ENCODE data around the gene MAOA.

MAOA gene

GRCh38 chrX:43685221-43685620, 29.1 kb downstream of the MAOA start:
- no peaks in the 10 kb centered on the region for H3K4me1 ChIP-seq (ENCODE audit: insufficient read depth, low read length)

GRCh38 chrX:43688586-43688985, 32.5 kb downstream of the MAOA start:
- no peak for ATAC-seq (ENCODE audit: insufficient read depth, low read depth)

More at GRCh38 chrX:43685221-43685620, 29.1 kb downstream of the MAOA start:
- H4K20me1 ChIP-seq (ENCODE audit: insufficient read depth, low read length), result no peaks in the 10 kb centered on the region
- H3K27ac ChIP-seq (ENCODE audit: low read length), result no peak overlapping the region
- no peak for ATAC-seq (ENCODE audit: insufficient read depth, low read depth)
- no peak overlapping the region for H2AFZ ChIP-seq (ENCODE audit: low read depth, low read length)
- H3K4me2 ChIP-seq (ENCODE audit: insufficient read depth, low read length), result no peak overlapping the region
- no peak for DNase-seq
- H3K36me3 ChIP-seq (ENCODE audit: insufficient read depth, low read length), result no peaks in the 10 kb centered on the region
- no peak overlapping the region for H3K4me3 ChIP-seq (ENCODE audit: low read depth in 1 of 2, low read length in 2 of 2)
- H3K27me3 ChIP-seq (ENCODE audit: insufficient read depth, low read length, poor library complexity), result no peaks in the 10 kb centered on the region
- no peaks in the 10 kb centered on the region for H3K79me2 ChIP-seq (ENCODE audit: insufficient read depth, low read length)
- H3K9ac ChIP-seq (ENCODE audit: low read depth, low read length), result no peak overlapping the region
- no peaks in the 10 kb centered on the region for H3K9me3 ChIP-seq (ENCODE audit: insufficient read depth, low read length, severe bottlenecking)
- TF ChIP-seq EZH2 (IDR thresholded peaks at IDR 0.05; ENCODE audit: borderline replicate concordance, low read depth, low read length, severe bottlenecking), result no peak
- TF ChIP-seq, protein P1, sequence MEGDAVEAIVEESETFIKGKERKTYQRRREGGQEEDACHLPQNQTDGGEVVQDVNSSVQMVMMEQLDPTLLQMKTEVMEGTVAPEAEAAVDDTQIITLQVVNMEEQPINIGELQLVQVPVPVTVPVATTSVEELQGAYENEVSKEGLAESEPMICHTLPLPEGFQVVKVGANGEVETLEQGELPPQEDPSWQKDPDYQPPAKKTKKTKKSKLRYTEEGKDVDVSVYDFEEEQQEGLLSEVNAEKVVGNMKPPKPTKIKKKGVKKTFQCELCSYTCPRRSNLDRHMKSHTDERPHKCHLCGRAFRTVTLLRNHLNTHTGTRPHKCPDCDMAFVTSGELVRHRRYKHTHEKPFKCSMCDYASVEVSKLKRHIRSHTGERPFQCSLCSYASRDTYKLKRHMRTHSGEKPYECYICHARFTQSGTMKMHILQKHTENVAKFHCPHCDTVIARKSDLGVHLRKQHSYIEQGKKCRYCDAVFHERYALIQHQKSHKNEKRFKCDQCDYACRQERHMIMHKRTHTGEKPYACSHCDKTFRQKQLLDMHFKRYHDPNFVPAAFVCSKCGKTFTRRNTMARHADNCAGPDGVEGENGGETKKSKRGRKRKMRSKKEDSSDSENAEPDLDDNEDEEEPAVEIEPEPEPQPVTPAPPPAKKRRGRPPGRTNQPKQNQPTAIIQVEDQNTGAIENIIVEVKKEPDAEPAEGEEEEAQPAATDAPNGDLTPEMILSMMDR (IDR thresholded peaks at IDR 0.05; ENCODE audit: borderline replicate concordance, extremely low read depth, low read length, poor library complexity, severe bottlenecking), result no peak

DNA sequence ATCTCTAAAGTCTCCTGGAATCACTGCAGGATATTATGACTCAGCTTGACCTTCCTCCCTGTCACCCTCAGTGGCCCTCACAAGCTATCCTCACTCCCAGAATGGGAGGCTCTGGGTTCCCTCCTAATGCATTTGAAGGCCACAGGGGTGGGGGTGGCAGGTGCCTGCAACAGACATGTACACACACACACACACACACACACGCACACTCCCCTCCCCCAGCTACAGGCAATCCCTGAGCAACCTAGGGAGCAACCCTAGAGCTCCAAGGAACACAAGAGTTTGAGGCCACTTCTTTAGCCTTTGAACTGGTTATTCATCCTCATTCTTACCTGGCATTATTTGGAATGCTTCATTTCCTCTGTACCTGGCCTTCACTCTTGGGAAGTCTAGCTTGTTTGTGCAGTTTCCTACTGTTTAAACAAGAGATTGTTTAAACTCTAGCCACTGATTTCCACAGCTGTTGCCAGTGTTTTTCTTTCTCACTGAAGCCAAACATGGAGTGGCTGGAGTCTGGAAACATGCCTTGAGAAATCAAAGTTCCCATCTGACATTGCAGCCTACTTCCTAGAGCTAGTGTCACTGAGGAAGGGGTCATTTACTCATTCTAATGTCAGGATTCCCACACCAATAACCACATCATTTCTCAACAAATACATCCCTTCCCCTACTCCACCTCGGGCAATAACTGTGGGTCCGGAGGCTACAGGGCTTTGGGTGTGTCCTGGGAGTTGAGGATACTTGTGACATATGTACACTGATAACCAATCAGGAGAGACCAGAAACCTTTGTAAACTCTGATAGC, 37.7 kb downstream of the MAOA start:
- no peak overlapping the region for H3K4me3 ChIP-seq (ENCODE audit: low read depth in 1 of 2, low read length in 2 of 2)
- H3K79me2 ChIP-seq (ENCODE audit: insufficient read depth, low read length), result no peaks in the 10 kb centered on the region
- H3K4me1 ChIP-seq (ENCODE audit: insufficient read depth, low read length), result no peaks in the 10 kb centered on the region
- H3K9me3 ChIP-seq (ENCODE audit: insufficient read depth, low read length, severe bottlenecking), result no peaks in the 10 kb centered on the region
- H3K27me3 ChIP-seq (ENCODE audit: insufficient read depth, low read length, poor library complexity), result no peaks in the 10 kb centered on the region
- H3K4me2 ChIP-seq (ENCODE audit: insufficient read depth, low read length), result no peak overlapping the region
- TF ChIP-seq, protein P1 (IDR thresholded peaks at IDR 0.05; ENCODE audit: borderline replicate concordance, extremely low read depth, low read length, poor library complexity, severe bottlenecking), result no peak
- TF ChIP-seq EZH2 (IDR thresholded peaks at IDR 0.05; ENCODE audit: borderline replicate concordance, low read depth, low read length, severe bottlenecking), result no peak
- no peak overlapping the region for H3K27ac ChIP-seq (ENCODE audit: low read length)
- no peaks in the 10 kb centered on the region for H3K36me3 ChIP-seq (ENCODE audit: insufficient read depth, low read length)
- ATAC-seq (ENCODE audit: insufficient read depth, low read depth), result no peak
- no peaks in the 10 kb centered on the region for H4K20me1 ChIP-seq (ENCODE audit: insufficient read depth, low read length)
- no peak overlapping the region for H3K9ac ChIP-seq (ENCODE audit: low read depth, low read length)
- no peak overlapping the region for H2AFZ ChIP-seq (ENCODE audit: low read depth, low read length)
- no peak for DNase-seq

More at GRCh38 chrX:43688586-43688985, 32.5 kb downstream of the MAOA start:
- no peaks in the 10 kb centered on the region for H3K36me3 ChIP-seq (ENCODE audit: insufficient read depth, low read length)
- no peak overlapping the region for H3K4me2 ChIP-seq (ENCODE audit: insufficient read depth, low read length)
- no peaks in the 10 kb centered on the region for H3K79me2 ChIP-seq (ENCODE audit: insufficient read depth, low read length)
- H3K27ac ChIP-seq (ENCODE audit: low read length), result no peak overlapping the region
- H4K20me1 ChIP-seq (ENCODE audit: insufficient read depth, low read length), result no peaks in the 10 kb centered on the region
- H3K9me3 ChIP-seq (ENCODE audit: insufficient read depth, low read length, severe bottlenecking), result no peaks in the 10 kb centered on the region
- no peaks in the 10 kb centered on the region for H3K4me1 ChIP-seq (ENCODE audit: insufficient read depth, low read length)
- H2AFZ ChIP-seq (ENCODE audit: low read depth, low read length), result no peak overlapping the region
- no peak for TF ChIP-seq EZH2 (IDR thresholded peaks at IDR 0.05; ENCODE audit: borderline replicate concordance, low read depth, low read length, severe bottlenecking)
- TF ChIP-seq, protein P1 (IDR thresholded peaks at IDR 0.05; ENCODE audit: borderline replicate concordance, extremely low read depth, low read length, poor library complexity, severe bottlenecking), result no peak
- no peak for DNase-seq
- H3K9ac ChIP-seq (ENCODE audit: low read depth, low read length), result no peak overlapping the region
- H3K27me3 ChIP-seq (ENCODE audit: insufficient read depth, low read length, poor library complexity), result no peaks in the 10 kb centered on the region
- H3K4me3 ChIP-seq (ENCODE audit: low read depth in 1 of 2, low read length in 2 of 2), result no peak overlapping the region

All from DND-41 (cell line).